GM18526 (cell line): ENCODE results near the gene GCSH.

ENCODE experiments used
- POLR2A ChIP-seq: IDR thresholded peaks from 3 replicates; pipeline ENCODE4 v1.6.1; 2011; ENCODE audit not compliant: insufficient read length; ENCODE audit errors: extremely low read depth

Gene GCSH

DNA sequence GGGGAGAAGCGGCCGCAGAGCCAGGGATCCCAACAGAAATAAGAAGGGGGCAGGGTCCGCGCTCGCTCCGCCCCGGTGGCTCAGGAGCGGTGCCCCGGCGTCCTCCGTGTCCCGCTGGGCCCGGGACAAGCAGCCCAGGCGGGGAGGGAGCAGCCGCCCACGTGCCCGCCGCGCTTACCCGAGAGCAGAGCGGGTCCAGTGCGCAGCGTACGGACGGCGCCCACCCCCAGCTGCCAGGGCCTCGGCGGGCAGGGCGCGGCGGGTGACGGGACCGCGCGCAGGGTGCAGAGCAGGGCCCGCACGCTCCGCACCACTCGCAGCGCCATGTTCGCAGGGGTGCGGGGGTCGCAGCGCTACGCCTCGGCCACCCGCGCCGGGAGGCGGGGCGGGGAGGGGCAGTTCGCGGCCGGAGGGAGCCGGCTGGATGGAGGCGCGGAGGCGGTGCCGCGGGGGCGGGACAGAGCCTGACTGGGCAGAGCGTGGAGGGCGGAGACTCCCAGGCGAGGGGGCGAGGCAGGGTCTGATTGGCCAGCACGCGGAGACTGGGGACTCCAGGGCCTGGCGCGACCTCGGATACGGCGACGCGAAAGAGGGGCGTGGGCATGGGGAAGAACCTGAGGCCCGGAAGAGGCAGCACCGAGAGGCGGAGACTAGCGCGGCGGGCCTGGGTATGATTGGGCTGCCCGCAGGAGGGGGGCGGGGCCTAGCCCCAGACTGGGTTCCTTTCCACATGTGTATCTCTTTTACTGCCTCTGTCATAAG is at the start of gene GCSH:
Gene GCSH, minus strand, starts transcription at position 443 of the 762 bp plus-strand sequence. Its CDS starts 117 bp downstream, at position 326.
- no peak for TF ChIP-seq POLR2A

- TF ChIP-seq POLR2A = no peak
These were observed 47.8 kb upstream of the GCSH start for GRCh38 chr16:81143921-81144471.

- no peak for TF ChIP-seq POLR2A
These were observed 46.7 kb upstream of the GCSH start for GRCh38 chr16:81142864-81143263.

DNA sequence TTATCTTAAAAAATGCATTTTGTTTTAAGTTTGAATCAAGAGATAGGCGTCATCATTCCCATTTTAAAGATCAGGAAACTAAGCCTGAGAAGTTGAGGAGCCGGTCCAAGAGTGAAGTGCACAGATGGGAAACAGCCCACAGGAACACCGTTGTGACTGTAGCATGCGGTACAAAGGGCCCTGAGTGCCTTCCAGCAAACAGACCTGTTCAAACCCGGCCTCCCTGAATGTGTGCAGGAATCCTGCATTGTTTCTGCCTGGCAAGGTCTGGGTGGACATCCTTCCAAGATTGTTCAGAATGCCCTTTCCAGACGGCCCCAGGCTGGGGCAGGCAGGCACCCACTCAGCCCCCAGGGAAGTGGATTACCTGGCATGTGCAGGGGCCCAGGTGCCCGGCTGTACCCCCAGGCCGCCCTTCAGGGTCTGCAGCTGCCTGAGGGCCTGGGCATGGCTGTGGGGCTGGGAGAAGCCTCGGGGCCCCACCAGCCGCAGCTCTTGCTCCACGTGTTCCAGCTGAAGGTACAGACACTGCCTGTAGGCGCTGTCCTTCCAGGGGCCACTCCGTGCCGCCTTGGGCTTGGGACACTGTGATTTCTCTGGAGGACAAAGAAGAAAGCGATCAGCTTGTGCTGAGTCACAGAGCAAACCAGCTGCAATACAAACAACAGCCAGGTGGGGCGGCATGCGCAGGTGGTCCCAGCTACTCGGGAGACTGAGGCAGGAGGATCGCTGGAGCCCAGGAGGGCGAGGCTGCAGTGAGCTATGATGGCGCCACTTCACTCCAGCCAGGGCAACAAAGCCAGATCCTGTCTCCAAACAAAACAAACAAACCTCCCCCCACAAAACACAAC is 45.0 kb upstream of the GCSH start:
- no peak for TF ChIP-seq POLR2A

DNA sequence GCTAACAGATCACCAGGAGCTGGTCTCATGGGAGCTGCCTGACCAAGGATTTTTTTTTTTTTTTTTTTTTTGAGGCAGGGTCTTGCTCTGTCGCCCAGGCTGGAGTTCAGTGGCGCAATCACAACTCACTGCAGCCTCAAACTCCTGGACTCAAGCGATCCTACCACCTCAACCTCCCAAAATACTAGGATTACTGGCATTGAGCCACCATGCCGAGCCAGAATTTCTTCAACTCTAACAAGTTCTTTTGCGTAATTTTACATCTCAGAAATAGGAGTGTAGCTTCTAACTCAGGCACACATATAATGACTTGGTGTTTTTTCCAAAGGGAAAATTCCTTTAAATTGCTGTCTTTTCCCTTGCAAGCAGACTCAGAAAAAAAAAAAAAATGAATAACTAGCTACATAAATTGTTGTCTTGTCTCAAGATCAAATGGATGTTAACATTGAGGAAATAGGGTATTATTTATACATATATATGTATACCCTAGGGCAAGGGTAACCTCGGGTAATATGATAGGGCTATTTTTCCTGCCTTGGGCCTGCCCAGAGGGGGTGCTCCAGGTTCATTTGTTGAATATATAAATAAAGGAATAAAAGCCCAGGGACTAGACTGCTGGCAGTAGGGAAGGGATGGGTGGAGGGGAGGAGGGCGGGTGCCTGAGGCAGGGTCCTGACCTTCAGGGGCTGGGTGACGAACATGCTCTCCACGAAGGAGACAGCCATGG is 42.8 kb upstream of the GCSH start:
- no peak for TF ChIP-seq POLR2A

GRCh38 chr16:81137754-81138153 is 41.6 kb upstream of the GCSH start:
- no peak for TF ChIP-seq POLR2A

DNA sequence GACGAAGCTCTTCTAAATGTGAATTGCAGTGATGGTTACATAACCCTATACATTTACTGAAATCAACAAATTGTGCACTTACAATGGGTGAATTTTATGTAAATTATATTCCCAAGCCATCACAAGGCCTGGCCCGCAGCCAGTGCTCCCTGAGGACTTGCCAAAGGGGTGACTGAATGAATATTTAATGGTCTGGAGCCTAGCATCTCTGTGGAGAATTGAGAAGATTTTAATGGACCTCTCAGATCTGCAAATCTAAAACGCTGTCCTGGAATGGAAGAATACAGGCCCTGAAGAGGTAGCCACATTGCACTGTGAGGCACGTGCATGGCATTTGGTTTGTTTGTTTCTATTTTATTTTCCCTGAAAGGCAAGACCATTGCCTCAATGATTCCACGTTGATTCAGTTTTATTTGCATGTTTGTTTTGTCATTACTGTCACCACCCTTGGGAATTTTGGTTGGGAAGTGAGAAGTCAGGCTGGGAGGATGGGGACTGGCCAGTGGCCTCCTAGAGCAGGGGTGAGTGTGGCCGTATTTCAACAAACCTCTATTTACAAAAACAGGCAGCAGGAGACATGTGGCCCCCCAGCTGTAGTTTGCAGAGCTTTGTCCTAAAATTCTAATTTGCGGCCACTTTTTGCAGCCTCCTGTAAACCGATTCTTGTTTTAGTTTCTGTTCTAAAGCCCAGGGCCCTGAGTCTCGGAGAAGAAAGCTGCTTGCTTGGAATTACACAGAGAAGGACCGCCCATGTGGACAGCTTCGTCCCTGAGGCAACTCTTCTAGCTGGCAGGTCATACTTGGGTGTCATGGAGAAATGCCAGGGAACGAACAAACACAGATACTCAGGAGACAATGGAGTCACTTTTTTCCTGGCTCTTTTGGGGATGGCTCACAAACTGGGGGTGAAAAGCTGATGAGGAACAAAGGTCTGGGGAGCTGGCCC is 40.5 kb upstream of the GCSH start:
- no peak for TF ChIP-seq POLR2A

- TF ChIP-seq POLR2A = no peak
These were observed 33.9 kb upstream of the GCSH start for GRCh38 chr16:81130126-81130525.

DNA sequence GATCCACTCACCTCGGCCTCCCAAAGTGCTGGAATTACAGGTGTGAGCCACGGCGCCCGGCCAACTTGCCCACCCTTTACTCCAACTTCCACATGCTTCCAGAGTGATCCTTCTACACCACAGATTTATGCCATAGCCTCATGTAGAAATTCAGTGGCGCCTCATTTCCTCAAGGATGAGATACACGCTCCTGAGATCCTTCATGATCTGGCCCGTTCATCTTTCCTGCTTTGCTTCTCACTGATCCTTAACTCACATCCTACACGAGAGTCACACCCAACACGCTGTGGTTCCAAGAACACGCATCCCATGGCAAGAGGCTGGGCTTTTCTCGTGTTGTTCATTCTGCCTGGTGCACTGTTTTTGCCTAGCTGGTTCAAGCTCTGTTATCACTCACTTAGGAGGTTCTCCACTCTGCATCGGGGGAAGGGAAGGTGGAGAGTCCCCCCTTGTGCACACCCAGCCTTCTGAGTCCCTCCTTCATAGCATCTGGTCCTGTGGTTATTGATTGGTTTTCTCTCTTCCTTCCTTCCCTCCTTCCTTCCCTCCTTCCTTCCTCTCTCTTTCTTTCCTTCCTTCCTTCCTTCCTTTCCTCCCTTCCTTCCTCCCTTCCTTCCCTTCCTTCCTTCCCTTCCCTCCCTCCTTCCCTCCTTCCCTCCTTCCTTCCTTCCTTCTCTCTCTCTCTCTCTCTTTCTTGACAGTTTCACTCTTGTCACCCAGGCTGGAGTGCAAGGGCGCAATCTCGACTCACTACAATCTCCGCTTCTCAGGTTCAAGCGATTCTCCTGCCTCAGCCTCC is 32.7 kb upstream of the GCSH start:
- no peak for TF ChIP-seq POLR2A

- TF ChIP-seq POLR2A = no peak
These were observed 30.9 kb upstream of the GCSH start for GRCh38 chr16:81127051-81127450.

DNA sequence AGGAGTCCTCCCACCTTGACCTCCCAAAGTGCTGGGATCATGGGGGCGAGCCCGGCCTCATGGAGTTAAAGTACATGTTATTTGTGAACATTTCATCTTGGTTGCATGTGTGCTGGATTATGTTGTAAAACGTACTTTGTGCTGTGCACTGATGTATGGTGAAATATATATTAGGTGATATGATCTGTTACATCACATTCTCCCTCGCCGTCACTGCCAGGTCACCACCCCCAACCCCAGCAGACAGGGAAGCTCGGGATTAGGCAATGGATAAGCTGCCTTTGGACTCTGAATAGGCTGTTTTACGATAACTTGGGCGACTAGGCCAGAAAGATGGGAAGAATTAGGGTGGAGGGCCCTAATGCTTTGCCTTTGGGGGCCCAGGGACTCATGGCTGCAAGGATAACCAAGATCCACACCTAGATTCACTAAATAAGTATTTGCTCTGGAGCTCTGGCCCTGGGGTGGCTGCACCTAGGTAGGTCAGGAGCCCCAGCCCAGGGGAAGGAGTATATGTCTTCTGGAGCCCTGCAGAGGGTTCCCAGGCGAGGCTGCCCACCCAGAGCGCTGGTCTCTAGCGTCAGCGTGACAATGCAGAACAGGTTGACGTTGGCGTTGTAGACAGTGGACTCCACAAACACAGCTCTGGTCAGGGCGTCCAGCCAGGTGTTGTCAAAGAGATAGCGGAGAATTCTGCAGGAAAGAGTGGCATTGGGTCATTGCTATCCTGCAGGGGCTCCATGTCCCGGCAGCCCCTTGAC is 27.1 kb upstream of the GCSH start:
- TF ChIP-seq POLR2A = no peak

- no peak for TF ChIP-seq POLR2A
These were observed 25.3 kb upstream of the GCSH start for GRCh38 chr16:81121474-81121990.

DNA sequence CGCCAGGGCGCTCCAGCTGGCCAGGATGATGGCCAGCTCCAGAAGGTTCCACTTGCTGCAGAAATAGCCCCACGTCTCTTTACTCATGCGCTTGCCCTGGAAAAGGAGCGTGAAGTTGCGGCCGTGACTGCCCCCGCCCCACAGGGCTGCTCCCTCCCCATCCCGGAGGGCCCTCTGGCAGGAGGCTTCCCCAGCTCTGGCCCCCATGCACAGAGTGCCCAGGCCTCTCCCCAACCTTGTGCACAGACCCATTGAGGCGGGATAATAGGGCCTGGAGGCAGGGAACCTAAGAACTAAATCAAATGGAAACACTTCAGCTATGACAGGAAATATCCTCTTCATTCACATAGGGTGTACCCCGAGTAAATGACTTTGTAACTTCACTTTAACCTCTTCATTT is 21.2 kb upstream of the GCSH start:
- no peak for TF ChIP-seq POLR2A

DNA sequence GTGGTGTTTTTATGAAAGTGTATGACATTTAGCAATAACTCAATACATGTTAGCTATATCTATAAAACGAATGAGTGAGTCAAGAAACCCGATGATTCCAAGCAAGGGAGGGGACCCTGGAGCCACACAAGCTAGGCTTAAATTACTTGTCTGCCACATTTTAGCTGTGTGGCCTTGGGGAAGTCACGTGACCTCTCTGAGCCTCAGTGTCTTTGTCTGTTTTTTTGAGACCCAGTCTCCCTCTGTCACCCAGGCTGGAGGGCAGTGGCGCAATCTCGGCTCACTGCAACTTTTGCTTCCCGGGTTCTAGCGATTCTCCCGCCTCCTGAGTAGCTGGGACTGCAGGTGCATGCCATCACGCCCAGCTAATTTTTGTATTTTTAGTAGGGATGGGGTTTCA is 20.1 kb upstream of the GCSH start:
- no peak for TF ChIP-seq POLR2A
